Colonic mucosa (tissue), 4 donors: ENCODE results near the gene ERFE. TPM values are rescaled to one million over a fixed set of nuclear protein-coding genes. Genes with fewer than 3 reads are reported as not detected.

ENCODE experiments used
- DNase-seq: peaks from one replicate; pipeline ENCODE4 v3.0.0-alpha.2; 2020
- H3K27ac ChIP-seq: fragments of 200-600 bp; one replicate; pipeline ENCODE4 v1.8.0; 2021
- H3K27me3 ChIP-seq: fragments of 200-600 bp; one replicate; pipeline ENCODE4 v1.8.0; 2021
- H3K36me3 ChIP-seq: fragments of 200-600 bp; one replicate; pipeline ENCODE4 v1.8.0; 2021
- H3K4me1 ChIP-seq: fragments of 200-600 bp; one replicate; pipeline ENCODE4 v1.8.0; 2021; ENCODE audit warnings: mild to moderate bottlenecking
- H3K4me3 ChIP-seq: fragments of 200-600 bp; one replicate; pipeline ENCODE4 v1.8.0; 2021
- H3K9ac ChIP-seq, 2 donors: one replicate each; pipeline ENCODE4 v1.7.0; 2013; ENCODE audit warnings: control low read depth in 2 of 2, low read depth in 2 of 2, low read length in 2 of 2
- H3K9me3 ChIP-seq: fragments of 200-600 bp; one replicate; pipeline ENCODE4 v1.8.0; 2021
- CTCF ChIP-seq: fragments of 200-600 bp; IDR thresholded peaks from one replicate; pipeline ENCODE4 v1.8.0; 2022; ENCODE audit warnings: antibody characterized with exemption, mild to moderate bottlenecking
- intact Hi-C: fragments of 100-400 bp; cut with DNase I; formaldehyde crosslinking; loops from one replicate; pipeline ENCODE4 v1.14.1; 2022
- total RNA-seq, 2 donors: library from RNA; stranded (reverse); fragmentation: NEBNext Ultra II Directional in 1 of 2; extraction: Animal tissue kit (Norgen Biotek cat#: 25700) in 1 of 2; gene quantifications; one replicate each; pipeline ENCODE4 v1.2.1, GENCODE V29; 2021
- donor health status: healthy.
- donor health status: DM: no; HTN: no; CAD: no.
- donor health status: DM: no; HTN: no; CAD: no.

Gene ERFE
- total RNA-seq, 2 donors from 2014 or later = 0.50 TPM; not detected in 1

GRCh38 chr2:238136820-238137537 lies 21.8 kb upstream of the ERFE start:
- Histone ChIP-seq H3K9ac (no peak overlapping the region), H3K27ac (no peak overlapping the region), H3K36me3 (no peaks in the 10 kb centered on the region), H3K9me3 (no peaks in the 10 kb centered on the region), H3K27me3 (no peaks in the 10 kb centered on the region), H3K4me3 (no peak overlapping the region), H3K4me1 (no peaks in the 10 kb centered on the region)
- TF ChIP-seq CTCF = no peak
- no peak for DNase-seq
- intact Hi-C loops = no loop called here

GRCh38 chr2:238137885-238138284 lies 20.9 kb upstream of the ERFE start:
- DNase-seq = no peak
- H3K9me3 ChIP-seq = no peaks in the 10 kb centered on the region
- TF ChIP-seq CTCF = no peak
- no peaks in the 10 kb centered on the region for H3K27me3 ChIP-seq
- no peak overlapping the region for H3K9ac ChIP-seq
- intact Hi-C loops = no loop called here
- no peak overlapping the region for H3K4me3 ChIP-seq
- no peaks in the 10 kb centered on the region for H3K36me3 ChIP-seq
- H3K27ac ChIP-seq = no peak overlapping the region
- H3K4me1 ChIP-seq = peaks cover 7% of the 10 kb centered on the region

GRCh38 chr2:238138331-238139195 lies 20.2 kb upstream of the ERFE start, which contains the start of gene KLHL30:
Gene KLHL30, plus strand, starts transcription at chr2:238138668. Its CDS starts 2,087 bp downstream, at chr2:238140755.
- TF ChIP-seq CTCF = no peak
- Histone ChIP-seq H3K4me1 (peaks cover 7% of the 10 kb centered on the region), H3K4me3 (no peak within 1 kb of the TSS), H3K27ac (no peak within 1 kb of the TSS), H3K27me3 (no peaks in the 10 kb centered on the region), H3K9me3 (no peaks in the 10 kb centered on the region), H3K36me3 (no peaks in the 10 kb centered on the region), H3K9ac (no peak within 1 kb of the TSS)
- intact Hi-C loops = no loop called here
- no peak for DNase-seq

GRCh38 chr2:238139196-238140039 lies 19.4 kb upstream of the ERFE start:
- Histone ChIP-seq H3K36me3 (no peaks in the 10 kb centered on the region), H3K27me3 (no peaks in the 10 kb centered on the region), H3K27ac (no peak overlapping the region), H3K4me1 (peaks cover 7% of the 10 kb centered on the region), H3K9ac (no peak overlapping the region), H3K9me3 (no peaks in the 10 kb centered on the region), H3K4me3 (no peak overlapping the region)
- intact Hi-C loops = no loop called here
- TF ChIP-seq CTCF = peak; percentile 63
- DNase-seq = no peak

GRCh38 chr2:238140040-238140439 lies 18.7 kb upstream of the ERFE start:
- no peak overlapping the region for H3K4me3 ChIP-seq
- H3K4me1 ChIP-seq = peaks cover 7% of the 10 kb centered on the region
- no peak overlapping the region for H3K9ac ChIP-seq
- no peak for TF ChIP-seq CTCF
- no peaks in the 10 kb centered on the region for H3K36me3 ChIP-seq
- H3K27ac ChIP-seq = no peak overlapping the region
- intact Hi-C loops = no loop called here
- no peak for DNase-seq
- no peaks in the 10 kb centered on the region for H3K27me3 ChIP-seq
- H3K9me3 ChIP-seq = no peaks in the 10 kb centered on the region
